ENCODE results near the gene PLA2G2C.

DNA sequence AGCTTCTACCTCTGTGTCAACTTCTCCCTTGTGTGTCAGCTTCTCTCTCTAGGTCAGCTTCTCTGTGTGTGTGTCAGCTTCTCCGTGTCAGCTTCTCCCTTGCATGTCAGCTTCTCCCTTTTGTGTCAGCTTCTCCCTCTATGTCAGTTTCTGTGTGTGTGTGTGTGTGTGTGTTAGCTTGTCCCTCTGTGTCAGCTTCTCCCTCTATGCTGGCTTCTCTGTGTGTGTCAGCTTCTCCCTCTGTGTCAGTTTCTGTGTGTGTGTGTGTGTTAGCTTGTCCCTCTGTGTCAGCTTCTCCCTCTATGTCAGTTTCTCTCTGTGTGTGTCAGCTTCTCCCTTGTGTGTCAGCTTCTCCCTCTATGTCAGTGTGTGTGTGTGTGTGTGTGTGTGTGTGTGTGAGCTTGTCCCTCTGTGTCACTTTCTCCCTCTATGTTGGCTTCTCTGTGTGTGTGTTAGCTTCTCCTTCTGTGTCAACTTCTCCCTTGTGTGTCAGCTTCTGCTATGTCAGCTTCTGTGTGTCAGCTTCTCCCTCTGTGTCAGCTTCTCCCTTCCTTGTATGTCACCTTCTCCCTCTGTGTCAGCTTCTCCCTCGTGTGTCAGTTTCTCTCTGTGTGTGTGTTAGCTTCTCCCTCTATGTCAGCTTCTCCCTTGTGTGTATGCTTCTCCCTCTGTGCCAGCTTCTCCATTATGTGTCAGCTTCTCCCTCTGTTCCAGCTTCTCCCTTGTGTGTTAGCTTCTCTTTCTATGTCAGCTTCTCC lies 6.8 kb downstream of the PLA2G2C start:
- no peak for TF ChIP-seq EP300 (IDR thresholded peaks at IDR 0.05)
- TF ChIP-seq, protein P1, sequence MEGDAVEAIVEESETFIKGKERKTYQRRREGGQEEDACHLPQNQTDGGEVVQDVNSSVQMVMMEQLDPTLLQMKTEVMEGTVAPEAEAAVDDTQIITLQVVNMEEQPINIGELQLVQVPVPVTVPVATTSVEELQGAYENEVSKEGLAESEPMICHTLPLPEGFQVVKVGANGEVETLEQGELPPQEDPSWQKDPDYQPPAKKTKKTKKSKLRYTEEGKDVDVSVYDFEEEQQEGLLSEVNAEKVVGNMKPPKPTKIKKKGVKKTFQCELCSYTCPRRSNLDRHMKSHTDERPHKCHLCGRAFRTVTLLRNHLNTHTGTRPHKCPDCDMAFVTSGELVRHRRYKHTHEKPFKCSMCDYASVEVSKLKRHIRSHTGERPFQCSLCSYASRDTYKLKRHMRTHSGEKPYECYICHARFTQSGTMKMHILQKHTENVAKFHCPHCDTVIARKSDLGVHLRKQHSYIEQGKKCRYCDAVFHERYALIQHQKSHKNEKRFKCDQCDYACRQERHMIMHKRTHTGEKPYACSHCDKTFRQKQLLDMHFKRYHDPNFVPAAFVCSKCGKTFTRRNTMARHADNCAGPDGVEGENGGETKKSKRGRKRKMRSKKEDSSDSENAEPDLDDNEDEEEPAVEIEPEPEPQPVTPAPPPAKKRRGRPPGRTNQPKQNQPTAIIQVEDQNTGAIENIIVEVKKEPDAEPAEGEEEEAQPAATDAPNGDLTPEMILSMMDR (IDR thresholded peaks at IDR 0.05): no peak
